Ishikawa (cell line): ENCODE measurements around the gene ANKRD11.

Source experiments
- CEBPB ChIP-seq: IDR thresholded peaks from 2 replicates; pipeline ENCODE4 v1.6.1; 2012
- CREB1 ChIP-seq: IDR thresholded peaks from 2 replicates; pipeline ENCODE4 v1.6.1; 2012; ENCODE audit warnings: low read depth
- EGR1 ChIP-seq: IDR thresholded peaks from 2 replicates; pipeline ENCODE4 v1.6.1; 2012
- EP300 ChIP-seq: IDR thresholded peaks from 2 replicates; pipeline ENCODE4 v1.6.1; 2012; ENCODE audit warnings: borderline replicate concordance
- FOXM1 ChIP-seq: IDR thresholded peaks from 2 replicates; pipeline ENCODE4 v1.6.1; 2012; ENCODE audit warnings: low read depth, borderline replicate concordance
- MAX ChIP-seq: IDR thresholded peaks from 2 replicates; pipeline ENCODE4 v1.6.1; 2012
- NFIC ChIP-seq: IDR thresholded peaks from 2 replicates; pipeline ENCODE4 v1.6.1; 2012
- RAD21 ChIP-seq: IDR thresholded peaks from 2 replicates; pipeline ENCODE4 v1.6.1; 2012; ENCODE audit warnings: low read depth
- REST ChIP-seq: IDR thresholded peaks from 2 replicates; pipeline ENCODE4 v1.6.1; 2012; ENCODE audit warnings: low read depth, mild to moderate bottlenecking
- TAF1 ChIP-seq: IDR thresholded peaks from 2 replicates; pipeline ENCODE4 v1.6.1; 2012; ENCODE audit warnings: low read depth, mild to moderate bottlenecking
- TCF12 ChIP-seq: IDR thresholded peaks from 2 replicates; pipeline ENCODE4 v1.6.1; 2012; ENCODE audit warnings: low read depth
- TEAD4 ChIP-seq: IDR thresholded peaks from 2 replicates; pipeline ENCODE4 v1.6.1; 2012
- YY1 ChIP-seq: IDR thresholded peaks from 2 replicates; pipeline ENCODE4 v1.6.1; 2012; ENCODE audit warnings: low read depth
- ZBTB7A ChIP-seq: IDR thresholded peaks from 2 replicates; pipeline ENCODE4 v1.6.1; 2012; ENCODE audit warnings: low read depth
- TF ChIP-seq, protein P1 (sequence below): IDR thresholded peaks from 2 replicates; pipeline ENCODE4 v1.6.1; 2012

ANKRD11 gene

DNA sequence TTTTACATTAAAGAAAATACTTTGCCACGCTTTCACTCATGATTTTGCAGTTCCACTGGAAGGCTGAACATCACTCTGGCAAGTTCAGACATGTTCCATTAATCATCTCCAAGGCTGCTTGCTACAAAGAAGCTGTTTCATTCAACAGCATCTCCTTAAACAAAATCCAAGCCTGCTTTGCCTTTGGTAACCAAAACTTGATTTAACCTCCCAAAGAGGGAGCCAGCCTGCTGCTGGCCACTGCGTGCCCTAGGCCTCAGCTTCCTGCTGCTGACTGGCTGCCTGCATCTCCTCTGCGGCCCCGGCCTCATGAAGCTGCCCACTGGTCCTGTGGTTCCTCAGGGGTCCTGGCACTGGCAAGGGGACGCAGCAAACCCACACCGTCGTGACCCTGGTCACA lies 31.8 kb downstream of the ANKRD11 start:
- TF ChIP-seq REST = no peak
- no peak for TF ChIP-seq EGR1
- TF ChIP-seq EP300 = no peak
- no peak for TF ChIP-seq YY1
- TF ChIP-seq NFIC = no peak
- no peak for TF ChIP-seq TCF12
- no peak for TF ChIP-seq RAD21
- no peak for TF ChIP-seq ZBTB7A
- TF ChIP-seq, protein P1, sequence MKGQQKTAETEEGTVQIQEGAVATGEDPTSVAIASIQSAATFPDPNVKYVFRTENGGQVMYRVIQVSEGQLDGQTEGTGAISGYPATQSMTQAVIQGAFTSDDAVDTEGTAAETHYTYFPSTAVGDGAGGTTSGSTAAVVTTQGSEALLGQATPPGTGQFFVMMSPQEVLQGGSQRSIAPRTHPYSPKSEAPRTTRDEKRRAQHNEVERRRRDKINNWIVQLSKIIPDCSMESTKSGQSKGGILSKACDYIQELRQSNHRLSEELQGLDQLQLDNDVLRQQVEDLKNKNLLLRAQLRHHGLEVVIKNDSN = no peak

DNA sequence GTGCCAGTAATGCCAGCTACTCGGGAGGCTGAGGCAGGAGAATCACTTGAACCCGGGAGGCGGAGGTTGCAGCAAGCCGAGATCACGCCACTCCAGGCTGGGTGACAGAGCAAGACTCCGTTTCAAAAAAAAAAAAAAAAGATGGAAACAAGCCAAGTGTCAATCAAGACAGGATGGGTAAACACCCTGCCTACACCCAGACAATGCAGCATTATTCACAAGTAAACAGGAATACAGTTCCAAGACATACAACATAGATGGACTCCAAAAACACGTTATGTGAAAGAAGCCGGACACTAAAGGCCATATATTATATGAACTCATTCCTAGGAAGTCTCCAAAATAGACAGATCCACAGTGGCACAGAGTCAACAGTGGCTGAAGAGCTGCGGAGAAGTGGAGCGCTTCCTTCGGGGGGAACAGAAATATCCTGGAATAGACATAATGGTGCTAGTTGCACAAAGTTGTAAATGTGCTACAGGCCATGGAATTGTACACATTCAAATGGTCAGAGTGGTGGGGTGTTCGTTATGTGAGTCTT lies 33.9 kb downstream of the ANKRD11 start:
- TF ChIP-seq NFIC = no peak
- TF ChIP-seq, protein P1 = no peak
- TF ChIP-seq YY1 = no peak
- TF ChIP-seq REST = no peak
- no peak for TF ChIP-seq EP300
- TF ChIP-seq TAF1 = no peak
- TF ChIP-seq CREB1 = no peak
- no peak for TF ChIP-seq TCF12
- no peak for TF ChIP-seq ZBTB7A
- TF ChIP-seq MAX = no peak
- TF ChIP-seq TEAD4 = no peak
- TF ChIP-seq EGR1 = no peak
- TF ChIP-seq RAD21 = no peak
- TF ChIP-seq CEBPB = no peak
- TF ChIP-seq FOXM1 = no peak

GRCh38 chr16:89455692-89456091 lies 34.7 kb downstream of the ANKRD11 start:
- TF ChIP-seq MAX (no peak), YY1 (no peak), ZBTB7A (no peak), EP300 (no peak), CREB1 (no peak), CEBPB (no peak), TCF12 (no peak), EGR1 (no peak), FOXM1 (no peak), NFIC (no peak), TEAD4 (no peak), RAD21 (no peak), TAF1 (no peak), REST (no peak)
- TF ChIP-seq, protein P1 = no peak

DNA sequence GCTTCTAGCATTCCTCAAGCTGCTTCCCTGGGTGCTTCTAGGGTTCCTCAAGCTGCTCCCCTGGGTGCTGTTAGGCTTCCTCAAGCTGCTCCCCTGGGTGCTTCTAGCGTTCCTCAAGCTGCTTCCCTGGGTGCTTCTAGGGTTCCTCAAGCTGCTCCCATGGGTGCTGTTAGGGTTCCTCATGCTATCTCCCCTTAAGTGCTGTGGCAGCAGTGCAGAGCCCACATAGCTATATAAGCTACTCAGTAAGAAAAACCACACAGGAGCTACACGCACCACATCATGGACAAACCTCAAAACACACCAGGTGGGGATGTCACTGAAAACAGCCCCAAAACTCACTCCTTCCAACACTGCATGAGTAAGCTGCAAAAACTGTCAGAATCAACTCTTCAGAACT lies 35.2 kb downstream of the ANKRD11 start:
- TF ChIP-seq FOXM1 = no peak
- no peak for TF ChIP-seq TAF1
- no peak for TF ChIP-seq MAX
- no peak for TF ChIP-seq YY1
- no peak for TF ChIP-seq CEBPB
